ENCODE measurements around the gene KIRREL3. TPM values are rescaled to one million over a fixed set of nuclear protein-coding genes. Genes with fewer than 3 reads are reported as not detected.

KIRREL3 gene
- total and polyA plus RNA-seq, 2 of the 4 experiments (the other 2 are of a cell fraction), result 10.9 to 15.9 TPM

DNA sequence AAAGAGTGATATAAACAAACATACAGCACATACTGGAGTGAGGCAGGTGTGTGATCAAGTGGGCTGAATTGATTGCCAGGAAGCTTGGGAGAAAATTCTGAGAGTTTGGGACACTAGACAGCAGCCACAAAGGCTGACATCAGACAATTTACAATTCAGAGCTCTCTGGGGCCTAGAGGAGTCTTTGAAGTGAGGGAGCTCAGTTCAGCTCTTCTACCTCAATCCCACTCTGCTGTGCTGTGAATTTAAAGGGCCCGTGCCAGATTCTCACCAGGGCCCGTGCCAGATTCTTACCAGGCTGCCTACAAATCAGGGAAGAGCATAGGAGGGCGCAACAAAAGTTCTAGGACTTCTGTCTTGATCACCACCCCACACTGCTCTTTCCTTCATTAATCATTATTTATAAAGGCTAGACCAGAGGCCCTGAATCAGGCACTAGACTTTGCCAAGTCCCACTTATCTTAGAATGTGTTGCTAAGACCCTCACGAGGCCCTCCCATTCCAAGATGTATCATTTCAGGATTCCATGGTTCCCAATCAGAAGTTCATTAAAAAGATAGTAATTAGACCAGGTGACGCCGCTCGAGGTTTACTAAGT lies 112.4 kb downstream of the KIRREL3 start:
- ChIA-PET POLR2A (ENCODE audit: unreplicated experiment) (no interaction called here), CTCF (interaction anchor here (1.6 kb wide), 1 partner anchor 82 kb away, joined by 3 read pairs; no protein-coding TSS in a partner anchor)
- H3K27me3 ChIP-seq (ENCODE audit: control insufficient read depth, insufficient read depth, low read length), result no peaks in the 10 kb centered on the region
- peaks cover 14 to 19% of the 10 kb centered on the region in 2 experiments; a peak in 3 of 4 replicates for H3K79me1 ChIP-seq (ENCODE audit: low read depth in 1 of 2, low read length in 2 of 2)
- no peak overlapping the region for H3K4me3 ChIP-seq (ENCODE audit: insufficient read depth, low read depth, low read length)
- no peak overlapping the region for H3K56ac ChIP-seq (ENCODE audit: extremely low read depth, insufficient read depth, low read length)
- peaks cover 3% of the 10 kb centered on the region; the same call in 1 of the 2 replicates for H3K9me1 ChIP-seq (ENCODE audit: insufficient read depth, low read length)
- WGBS, 2 experiments (ENCODE audit: extremely low coverage in 2 of 2, insufficient read length in 1 of 2), result 96% methylated on average over 4 of the region's 7 CpGs; no CpG with 5 or more reads in 1 of the 2 experiments
- no peak overlapping the region for H4K5ac ChIP-seq (ENCODE audit: low read depth, low read length)
- no peak overlapping the region for H3K9ac ChIP-seq (ENCODE audit: low read depth, low read length)
- no peaks in the 10 kb centered on the region for H3K9me3 ChIP-seq (ENCODE audit: control insufficient read depth, insufficient read depth, low read length)
- ATAC-seq (ENCODE audit: low read depth) (no peak), DNase-seq (no peak)
- H3K4ac ChIP-seq (ENCODE audit: low read depth, low read length), result no peak overlapping the region
- H3K23ac ChIP-seq (ENCODE audit: low read depth, low read length), result no peak overlapping the region
- intact Hi-C loops (cut with micrococcal nuclease) (no loop called here), dilution Hi-C loops (cut with HindIII; ENCODE audit: low sequenced_read_pairs, unreplicated experiment) (no loop called here), in situ Hi-C loops (cut with MboI; ENCODE audit: low sequenced_read_pairs) (no loop called here)
- no peak overlapping the region for H2BK120ac ChIP-seq (ENCODE audit: low read depth, low read length)
- H2BK15ac ChIP-seq (ENCODE audit: low read depth, low read length), result no peak overlapping the region
- H2BK20ac ChIP-seq (ENCODE audit: low read depth, low read length), result no peak overlapping the region
- no peak overlapping the region for H3K18ac ChIP-seq (ENCODE audit: low read depth, low read length)
- H2AK5ac ChIP-seq (ENCODE audit: low read depth, low read length), result no peak overlapping the region
- H3K36me3 ChIP-seq (ENCODE audit: control insufficient read depth, insufficient read depth, low read length), result no peaks in the 10 kb centered on the region
- H4K91ac ChIP-seq (ENCODE audit: insufficient read depth, low read depth, low read length), result no peak overlapping the region
- no peak overlapping the region for H3K4me2 ChIP-seq (ENCODE audit: low read depth, low read length)
- no peak overlapping the region for H3K27ac ChIP-seq (ENCODE audit: insufficient read depth, low read length)
- H2BK5ac ChIP-seq (ENCODE audit: low read depth, low read length, poor library complexity, severe bottlenecking), result no peak overlapping the region
- no peak overlapping the region for H4K8ac ChIP-seq (ENCODE audit: low read depth in 2 of 2, low read length in 2 of 2)
- H3K4me1 ChIP-seq (ENCODE audit: control insufficient read depth, insufficient read depth, low read length), result peaks cover 7% of the 10 kb centered on the region
- no TSS peak for BruUV-seq (replicated peaks)
- H2AFZ ChIP-seq (replicated peaks; ENCODE audit: low read length, poor library complexity), result no peak overlapping the region
- no peak overlapping the region for H3K14ac ChIP-seq (replicated peaks; ENCODE audit: low read depth, low read length)
- no peak overlapping the region for H2AK9ac ChIP-seq (replicated peaks; ENCODE audit: low read depth, low read length, poor library complexity)
- no peak for TF ChIP-seq FOS (IDR thresholded peaks at IDR 0.05; ENCODE audit: low read depth, low read length)
- TF ChIP-seq CHD1 (IDR thresholded peaks at IDR 0.05; ENCODE audit: low read depth, low read length), result no peak
- TF ChIP-seq CEBPB (IDR thresholded peaks at IDR 0.05; ENCODE audit: low read depth, low read length), result no peak
- no peak for TF ChIP-seq RCOR1 (IDR thresholded peaks at IDR 0.05; ENCODE audit: insufficient replicate concordance, low read length)
- TF ChIP-seq, protein P1, sequence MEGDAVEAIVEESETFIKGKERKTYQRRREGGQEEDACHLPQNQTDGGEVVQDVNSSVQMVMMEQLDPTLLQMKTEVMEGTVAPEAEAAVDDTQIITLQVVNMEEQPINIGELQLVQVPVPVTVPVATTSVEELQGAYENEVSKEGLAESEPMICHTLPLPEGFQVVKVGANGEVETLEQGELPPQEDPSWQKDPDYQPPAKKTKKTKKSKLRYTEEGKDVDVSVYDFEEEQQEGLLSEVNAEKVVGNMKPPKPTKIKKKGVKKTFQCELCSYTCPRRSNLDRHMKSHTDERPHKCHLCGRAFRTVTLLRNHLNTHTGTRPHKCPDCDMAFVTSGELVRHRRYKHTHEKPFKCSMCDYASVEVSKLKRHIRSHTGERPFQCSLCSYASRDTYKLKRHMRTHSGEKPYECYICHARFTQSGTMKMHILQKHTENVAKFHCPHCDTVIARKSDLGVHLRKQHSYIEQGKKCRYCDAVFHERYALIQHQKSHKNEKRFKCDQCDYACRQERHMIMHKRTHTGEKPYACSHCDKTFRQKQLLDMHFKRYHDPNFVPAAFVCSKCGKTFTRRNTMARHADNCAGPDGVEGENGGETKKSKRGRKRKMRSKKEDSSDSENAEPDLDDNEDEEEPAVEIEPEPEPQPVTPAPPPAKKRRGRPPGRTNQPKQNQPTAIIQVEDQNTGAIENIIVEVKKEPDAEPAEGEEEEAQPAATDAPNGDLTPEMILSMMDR (conservative IDR thresholded peaks at IDR 0.05; ENCODE audit: low read depth, low read length), result no peak
- no peak for TF ChIP-seq RFX5 (IDR thresholded peaks at IDR 0.05; ENCODE audit: low read depth, low read length)
- TF ChIP-seq NFE2L2 (IDR thresholded peaks at IDR 0.05; ENCODE audit: low read depth, low read length), result no peak
- TF ChIP-seq, protein P2, sequence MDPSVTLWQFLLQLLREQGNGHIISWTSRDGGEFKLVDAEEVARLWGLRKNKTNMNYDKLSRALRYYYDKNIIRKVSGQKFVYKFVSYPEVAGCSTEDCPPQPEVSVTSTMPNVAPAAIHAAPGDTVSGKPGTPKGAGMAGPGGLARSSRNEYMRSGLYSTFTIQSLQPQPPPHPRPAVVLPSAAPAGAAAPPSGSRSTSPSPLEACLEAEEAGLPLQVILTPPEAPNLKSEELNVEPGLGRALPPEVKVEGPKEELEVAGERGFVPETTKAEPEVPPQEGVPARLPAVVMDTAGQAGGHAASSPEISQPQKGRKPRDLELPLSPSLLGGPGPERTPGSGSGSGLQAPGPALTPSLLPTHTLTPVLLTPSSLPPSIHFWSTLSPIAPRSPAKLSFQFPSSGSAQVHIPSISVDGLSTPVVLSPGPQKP (IDR thresholded peaks at IDR 0.05; ENCODE audit: borderline replicate concordance, low read depth, low read length), result no peak
- TF ChIP-seq SMC3 (IDR thresholded peaks at IDR 0.05; ENCODE audit: low read depth, low read length), result no peak
- no peak for TF ChIP-seq MAFK (IDR thresholded peaks at IDR 0.05; ENCODE audit: low read depth, low read length)
- no peak for TF ChIP-seq MXI1 (IDR thresholded peaks at IDR 0.05; ENCODE audit: borderline replicate concordance, low read depth, low read length)
- TF ChIP-seq, protein P3, sequence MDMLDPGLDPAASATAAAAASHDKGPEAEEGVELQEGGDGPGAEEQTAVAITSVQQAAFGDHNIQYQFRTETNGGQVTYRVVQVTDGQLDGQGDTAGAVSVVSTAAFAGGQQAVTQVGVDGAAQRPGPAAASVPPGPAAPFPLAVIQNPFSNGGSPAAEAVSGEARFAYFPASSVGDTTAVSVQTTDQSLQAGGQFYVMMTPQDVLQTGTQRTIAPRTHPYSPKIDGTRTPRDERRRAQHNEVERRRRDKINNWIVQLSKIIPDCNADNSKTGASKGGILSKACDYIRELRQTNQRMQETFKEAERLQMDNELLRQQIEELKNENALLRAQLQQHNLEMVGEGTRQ (IDR thresholded peaks at IDR 0.05; ENCODE audit: low read depth, low read length), result no peak
- no peak for TF ChIP-seq POLR2A (IDR thresholded peaks at IDR 0.05; ENCODE audit: low read depth, low read length)
- TF ChIP-seq BHLHE40 (IDR thresholded peaks at IDR 0.05; ENCODE audit: low read depth, low read length), result no peak
- TF ChIP-seq RAD21 (IDR thresholded peaks at IDR 0.05; ENCODE audit: low read length), result no peak
- TF ChIP-seq MAZ (IDR thresholded peaks at IDR 0.05; ENCODE audit: borderline replicate concordance, low read depth, low read length), result no peak
- H4K20me1 ChIP-seq (ENCODE audit: insufficient read depth, low read length), result no peaks in the 10 kb centered on the region

Data from IMR-90 (cell line).